Subcutaneous abdominal adipose tissue (tissue), 5 donors: ENCODE results near the gene HILPDA.
A peak's percentile ranks its signal among the peaks of the same experiment; 100 is the strongest.

ENCODE experiments used
- H3K27ac ChIP-seq: one replicate; pipeline ENCODE4 v1.7.0; 2013; ENCODE audit warnings: low read depth, mild to moderate bottlenecking, inconsistent platforms, low read length, moderate library complexity
- H3K27me3 ChIP-seq, 5 donors: one replicate each; pipeline ENCODE4 v1.7.0; 2013; ENCODE audit warnings: low read length in 5 of 5, inconsistent platforms in 1 of 5; ENCODE audit not compliant: control insufficient read depth in 5 of 5, insufficient read depth in 4 of 5
- H3K36me3 ChIP-seq, 5 donors: one replicate each; pipeline ENCODE4 v1.7.0; 2013; ENCODE audit warnings: low read length in 5 of 5; ENCODE audit not compliant: control insufficient read depth in 5 of 5, insufficient read depth in 5 of 5
- H3K4me1 ChIP-seq, 5 donors: one replicate each; pipeline ENCODE4 v1.7.0; 2013; ENCODE audit warnings: low read length in 5 of 5, mild to moderate bottlenecking in 3 of 5, moderate library complexity in 1 of 5; ENCODE audit not compliant: control insufficient read depth in 5 of 5, insufficient read depth in 5 of 5
- H3K4me3 ChIP-seq, 5 donors: one replicate each; pipeline ENCODE4 v1.7.0; 2013; ENCODE audit warnings: low read length in 5 of 5, low read depth in 1 of 5
- H3K9ac ChIP-seq, 5 donors: one replicate each; pipeline ENCODE4 v1.7.0; 2013; ENCODE audit warnings: low read length in 5 of 5, mild to moderate bottlenecking in 4 of 5, moderate library complexity in 3 of 5
- H3K9me3 ChIP-seq, 5 donors: one replicate each; pipeline ENCODE4 v1.7.0; 2013; ENCODE audit warnings: low read length in 5 of 5; ENCODE audit not compliant: control insufficient read depth in 5 of 5
- donor health status: healthy.
- donor health status: healthy.
- donor health status: healthy.
- donor health status: healthy.
- donor health status: healthy.

The HILPDA gene, protein sequence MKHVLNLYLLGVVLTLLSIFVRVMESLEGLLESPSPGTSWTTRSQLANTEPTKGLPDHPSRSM

DNA sequence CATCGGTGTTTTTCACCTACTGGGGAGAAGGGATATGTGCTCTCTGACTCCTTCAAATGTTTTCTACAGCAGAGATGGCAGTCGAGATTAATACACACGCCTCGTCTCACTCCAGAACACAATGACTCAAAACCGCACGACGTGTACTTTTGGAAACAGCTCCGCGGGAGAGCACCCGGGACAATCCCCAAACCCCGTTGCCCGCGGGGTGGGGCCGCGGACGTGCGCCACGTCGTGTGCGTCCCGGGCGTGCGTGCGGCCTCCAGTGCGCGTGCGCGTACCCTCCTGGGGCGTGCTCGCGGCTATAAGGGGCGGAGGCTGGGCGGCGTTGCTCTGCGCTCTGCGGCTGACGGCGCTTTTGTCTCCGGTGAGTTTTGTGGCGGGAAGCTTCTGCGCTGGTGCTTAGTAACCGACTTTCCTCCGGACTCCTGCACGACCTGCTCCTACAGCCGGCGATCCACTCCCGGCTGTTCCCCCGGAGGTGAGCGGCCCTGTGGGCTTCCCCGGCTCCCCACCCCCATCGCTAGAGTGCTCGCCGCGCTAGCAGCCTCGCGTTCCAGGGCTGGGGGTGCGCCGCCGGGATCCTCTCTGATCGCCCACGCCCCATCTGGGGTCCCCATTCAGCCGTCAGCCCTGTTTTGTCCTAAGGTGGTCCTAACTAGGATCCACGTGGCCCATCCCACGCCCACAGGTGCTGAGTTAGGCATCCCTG is at the start of gene HILPDA:
Gene HILPDA (plus strand): TSS at position 336 of the 712 bp plus-strand sequence. CDS start 1,391 bp downstream, outside the sequence.
- Histone ChIP-seq H3K27me3 (no peaks in the 10 kb centered on the region), H3K4me3 (peak within 1 kb of the TSS; percentile 87 to 98 (median 94)), H3K9me3 (no peaks in the 10 kb centered on the region), H3K4me1 (peaks cover 6 to 75% (median 62%) of the 10 kb centered on the region in 5 donors), H3K36me3 (peaks cover 0 to 11% (median 7%) of the 10 kb centered on the region in 5 donors), H3K27ac (peak within 1 kb of the TSS; percentile 99), H3K9ac (peak within 1 kb of the TSS; percentile 87 to 98 (median 93))

DNA sequence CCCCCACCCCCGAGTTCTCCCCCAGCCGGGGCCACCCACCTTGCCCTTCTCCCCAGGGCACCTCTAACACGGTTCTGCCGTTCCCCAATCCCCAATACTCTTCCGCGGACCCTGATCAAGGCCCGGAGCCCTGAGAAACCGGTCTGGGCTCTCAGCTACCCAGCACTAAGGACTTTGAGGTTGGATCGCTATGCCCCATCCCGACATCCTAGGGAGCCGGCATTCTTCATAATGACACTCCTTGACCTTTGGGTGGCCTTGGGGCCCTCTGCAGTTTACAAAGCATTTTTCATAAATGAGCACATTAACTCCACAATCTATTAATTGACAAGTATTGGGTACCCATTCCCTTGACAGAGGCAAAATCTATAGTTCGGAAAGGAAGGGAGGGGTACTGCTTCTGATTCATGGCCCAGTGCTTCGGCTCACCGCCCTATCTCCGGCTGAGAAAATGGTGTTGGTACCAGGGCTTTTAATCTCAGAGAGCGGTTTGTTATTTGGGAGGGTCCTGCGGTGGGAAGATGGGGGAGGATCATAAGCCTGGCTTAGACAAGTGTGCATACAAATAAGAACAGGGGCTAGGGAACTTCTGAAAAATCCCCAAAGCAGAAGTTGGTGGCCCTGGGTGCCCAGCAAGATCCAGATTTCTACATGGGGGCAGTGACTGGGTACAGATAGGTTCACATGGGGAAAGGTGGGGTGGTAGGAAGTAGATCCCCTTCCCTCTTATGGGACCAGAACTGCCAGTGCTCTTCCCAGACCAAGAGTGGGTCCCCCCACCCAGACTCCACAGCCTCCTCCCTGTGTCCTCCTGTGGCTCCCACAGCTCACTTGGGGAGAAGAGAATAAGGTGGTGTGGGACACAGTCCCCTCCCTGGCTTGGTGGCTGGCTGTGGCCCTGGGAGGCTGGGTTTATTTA is 49.1 kb upstream of the HILPDA start:
- Histone ChIP-seq H3K4me3 (peak overlapping the region in 4 of 5 donors; percentile 17 to 34 (median 24)), H3K9ac (peak overlapping the region; percentile 26 to 66 (median 39)), H3K36me3 (peaks cover 0 to 10% (median 4%) of the 10 kb centered on the region in 5 donors), H3K9me3 (no peaks in the 10 kb centered on the region), H3K27ac (peak overlapping the region; percentile 37), H3K27me3 (no peaks in the 10 kb centered on the region), H3K4me1 (peaks cover 9 to 65% (median 60%) of the 10 kb centered on the region in 5 donors)

DNA sequence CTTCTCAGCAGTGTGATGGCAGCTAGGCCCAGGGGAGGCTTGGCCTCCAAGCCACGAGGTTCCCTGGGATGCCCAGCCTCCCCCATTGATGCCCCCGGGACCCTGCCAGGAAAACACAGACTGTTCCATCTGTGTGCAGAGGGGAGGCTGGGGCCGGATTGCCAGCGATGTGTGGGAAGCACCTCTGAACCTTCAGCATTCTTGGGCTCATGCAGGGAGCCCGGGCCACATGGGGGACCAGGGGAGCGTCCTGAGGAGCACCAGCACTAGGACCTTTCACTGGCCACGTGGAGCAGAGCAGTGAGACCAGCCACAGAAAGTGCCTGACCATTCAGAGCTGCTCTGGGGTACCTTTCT is 48.5 kb upstream of the HILPDA start:
- peaks cover 9 to 65% (median 60%) of the 10 kb centered on the region in 5 donors for H3K4me1 ChIP-seq
- peak overlapping the region; percentile 67 for H3K27ac ChIP-seq
- H3K27me3 ChIP-seq: no peaks in the 10 kb centered on the region

DNA sequence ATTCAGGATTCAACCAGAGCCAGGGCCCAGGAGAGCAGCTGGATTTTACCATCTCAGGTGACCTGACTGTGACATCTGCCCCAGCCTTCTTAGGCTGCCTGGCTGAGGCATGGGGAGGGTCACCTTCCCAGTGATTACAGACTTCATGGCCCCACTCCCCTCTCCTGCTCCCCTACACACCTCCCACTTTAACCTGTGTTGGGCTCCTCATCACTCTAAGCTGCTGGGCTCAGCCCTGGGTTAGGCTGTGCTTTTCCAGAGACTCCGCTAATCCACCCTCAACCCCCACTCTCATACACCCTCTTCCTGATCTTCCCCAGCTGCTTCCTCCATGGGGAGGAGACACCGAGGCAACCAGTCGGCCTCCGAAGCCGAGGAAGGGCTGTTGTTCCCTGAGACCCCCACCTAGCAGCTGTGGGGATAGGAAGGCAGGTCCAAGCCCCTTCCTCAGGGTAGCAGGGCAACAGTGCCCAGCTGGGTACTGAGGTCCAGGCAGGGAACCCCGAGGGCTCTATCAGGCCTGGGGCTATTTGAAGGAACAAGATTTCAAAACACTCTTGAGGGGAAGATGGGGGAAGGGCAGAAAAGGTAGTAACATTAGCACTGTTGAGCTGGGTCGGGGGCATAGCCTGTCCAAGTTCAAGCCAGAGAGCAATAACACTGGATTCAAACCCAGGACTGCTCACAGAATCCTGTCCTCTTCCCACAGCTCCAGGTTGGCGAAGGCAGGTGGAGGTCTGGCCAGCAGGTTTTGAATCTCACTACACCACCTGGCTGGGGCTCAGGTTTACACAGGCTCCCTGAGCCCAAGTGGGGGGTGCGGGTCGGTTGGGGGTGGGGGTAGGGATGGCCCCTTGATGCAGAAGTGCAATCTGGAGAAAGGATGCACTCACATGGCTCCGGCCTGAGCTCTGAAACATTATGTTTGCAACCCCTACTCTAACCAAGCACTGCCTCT is 47.6 kb upstream of the HILPDA start:
- no peaks in the 10 kb centered on the region for H3K27me3 ChIP-seq
- H3K36me3 ChIP-seq: peaks cover 0 to 1% (median 0%) of the 10 kb centered on the region in 5 donors
- H3K4me1 ChIP-seq: peaks cover 9 to 65% (median 60%) of the 10 kb centered on the region in 5 donors
- no peaks in the 10 kb centered on the region for H3K9me3 ChIP-seq
- H3K4me3 ChIP-seq: peak overlapping the region; percentile 80 to 95 (median 85)
- H3K9ac ChIP-seq: peak overlapping the region in 4 of 5 donors; percentile 39 to 82 (median 78)
- H3K27ac ChIP-seq: peak overlapping the region; percentile 67

More for the DNA sequence above, 48.5 kb upstream of the HILPDA start:
- H3K9me3 ChIP-seq: no peaks in the 10 kb centered on the region
- H3K36me3 ChIP-seq: peaks cover 0 to 8% (median 0%) of the 10 kb centered on the region in 5 donors
- H3K4me3 ChIP-seq: peak overlapping the region in 2 of 5 donors; percentile 48 to 63
- peak overlapping the region; percentile 26 to 81 (median 60) for H3K9ac ChIP-seq

DNA sequence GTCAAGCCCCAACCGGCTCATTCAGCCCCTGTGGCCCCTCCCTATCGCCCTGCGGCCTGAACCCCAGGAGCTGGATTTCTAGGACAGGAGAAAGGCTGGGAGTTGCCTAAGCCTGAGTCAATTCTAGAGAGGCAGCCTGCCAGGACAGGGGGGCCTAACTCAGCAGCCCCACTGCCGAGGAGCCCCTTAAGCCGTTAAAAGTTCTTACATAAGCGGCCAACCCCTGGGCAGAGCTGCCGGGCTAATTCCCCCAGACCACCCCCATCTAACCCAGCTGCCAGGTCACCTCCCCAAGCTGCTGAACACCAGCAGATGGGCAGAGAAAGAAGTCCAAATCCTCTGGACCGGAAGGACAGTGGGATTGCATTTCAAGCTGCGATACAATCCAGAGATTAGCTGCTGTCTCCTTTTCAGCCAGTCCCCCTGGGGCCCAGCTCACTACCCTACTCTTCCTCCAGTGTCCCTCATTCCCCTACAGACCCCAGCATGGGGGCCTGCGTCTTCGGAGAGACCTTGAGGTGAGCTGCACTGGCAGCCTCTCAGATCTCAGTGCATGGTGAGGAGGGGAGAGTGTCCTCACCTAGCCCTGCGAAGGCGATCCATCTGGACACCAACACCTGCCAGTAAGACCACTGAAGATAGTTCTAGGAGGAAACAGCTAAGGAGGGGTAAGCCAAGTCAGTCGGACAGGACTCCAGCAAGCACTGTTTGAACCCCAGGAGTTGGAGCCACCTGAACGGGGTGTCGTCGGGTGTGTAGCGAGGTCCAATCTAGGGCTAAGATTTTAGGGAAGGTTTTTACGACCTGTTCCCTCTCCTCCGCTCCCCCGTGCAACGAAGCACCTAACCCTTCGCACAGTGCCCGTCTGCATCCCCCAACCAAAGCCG is 46.7 kb upstream of the HILPDA start:
- Histone ChIP-seq H3K9ac (peak overlapping the region; percentile 66 to 82 (median 76)), H3K4me3 (peak overlapping the region; percentile 80 to 95 (median 85)), H3K4me1 (peaks cover 6 to 60% (median 54%) of the 10 kb centered on the region in 5 donors), H3K9me3 (no peaks in the 10 kb centered on the region), H3K36me3 (no peaks in the 10 kb centered on the region), H3K27ac (peak overlapping the region; percentile 67), H3K27me3 (no peaks in the 10 kb centered on the region)

DNA sequence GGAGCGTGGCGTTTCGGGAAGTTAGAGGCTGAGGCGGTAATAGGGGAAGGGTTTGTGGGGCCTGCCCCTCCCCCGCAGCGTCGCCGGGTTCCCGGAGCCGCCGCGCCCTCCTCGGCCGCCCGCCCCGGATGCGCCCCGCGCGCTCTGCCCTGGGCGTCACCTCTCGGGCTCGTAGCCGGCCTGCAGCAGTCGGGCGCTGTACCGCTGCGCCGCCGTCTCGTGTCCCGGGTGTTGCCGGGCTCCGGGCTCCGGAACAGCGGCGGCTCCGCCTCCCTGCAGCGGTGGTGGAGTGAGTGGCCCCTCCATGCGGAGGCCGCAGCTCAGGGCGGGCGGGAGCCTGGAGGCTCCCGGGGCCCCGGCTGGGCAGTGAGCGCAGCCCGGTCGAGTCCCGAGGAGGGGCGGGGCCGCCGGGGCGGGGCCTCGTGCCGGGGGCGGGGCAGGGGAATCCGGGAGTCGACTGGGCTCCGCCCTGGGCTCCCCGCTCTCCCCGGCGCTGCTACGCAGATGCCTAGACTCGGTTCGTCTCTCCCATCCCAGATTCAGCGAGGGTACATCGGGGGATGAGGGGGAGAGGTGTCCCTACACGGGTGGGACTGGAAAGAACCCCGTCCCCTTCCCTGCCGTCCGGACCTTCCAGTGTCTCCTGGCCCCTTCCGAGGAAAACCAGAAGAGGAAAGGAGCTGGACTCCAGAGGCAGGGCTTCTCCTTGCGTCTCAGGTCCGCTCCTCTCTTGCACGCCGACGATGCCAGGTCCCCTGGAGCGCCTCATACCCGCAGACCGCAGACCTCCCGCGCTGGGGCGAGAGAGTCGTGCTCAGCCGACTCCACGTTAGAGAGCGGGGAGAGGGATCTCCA is 45.9 kb upstream of the HILPDA start, which contains the start of gene IMPDH1:
Gene IMPDH1 (minus strand): TSS at position 387 of the 855 bp plus-strand sequence. CDS start 81 bp downstream, at position 306.
- Histone ChIP-seq H3K4me3 (peak within 1 kb of the TSS; percentile 80 to 95 (median 87)), H3K4me1 (peaks cover 6 to 52% (median 46%) of the 10 kb centered on the region in 5 donors), H3K9ac (peak within 1 kb of the TSS; percentile 66 to 93 (median 78)), H3K27ac (peak within 1 kb of the TSS; percentile 67), H3K9me3 (no peaks in the 10 kb centered on the region), H3K27me3 (no peaks in the 10 kb centered on the region), H3K36me3 (no peaks in the 10 kb centered on the region)

DNA sequence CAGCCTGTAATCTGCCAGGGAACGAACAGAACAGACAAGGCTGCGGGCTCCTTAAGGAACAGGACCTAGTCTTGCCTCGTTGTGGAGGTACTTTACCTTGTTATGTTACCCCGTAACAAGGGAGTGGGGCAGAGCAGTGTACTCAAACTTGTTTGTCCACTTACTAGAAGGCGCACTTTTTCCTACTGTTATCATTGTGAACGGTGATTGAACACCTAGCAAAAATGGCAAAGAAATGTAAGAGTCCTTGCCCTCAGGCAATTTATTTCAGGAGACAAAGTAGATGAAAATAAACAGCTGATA is 45.3 kb upstream of the HILPDA start:
- peak overlapping the region; percentile 80 to 95 (median 87) for H3K4me3 ChIP-seq
- H3K36me3 ChIP-seq: no peaks in the 10 kb centered on the region
- H3K27me3 ChIP-seq: no peaks in the 10 kb centered on the region
- H3K9me3 ChIP-seq: no peaks in the 10 kb centered on the region
- H3K9ac ChIP-seq: peak overlapping the region in 4 of 5 donors; percentile 53 to 93 (median 79)
- H3K27ac ChIP-seq: peak overlapping the region; percentile 67
- peaks cover 6 to 46% (median 40%) of the 10 kb centered on the region in 5 donors for H3K4me1 ChIP-seq

DNA sequence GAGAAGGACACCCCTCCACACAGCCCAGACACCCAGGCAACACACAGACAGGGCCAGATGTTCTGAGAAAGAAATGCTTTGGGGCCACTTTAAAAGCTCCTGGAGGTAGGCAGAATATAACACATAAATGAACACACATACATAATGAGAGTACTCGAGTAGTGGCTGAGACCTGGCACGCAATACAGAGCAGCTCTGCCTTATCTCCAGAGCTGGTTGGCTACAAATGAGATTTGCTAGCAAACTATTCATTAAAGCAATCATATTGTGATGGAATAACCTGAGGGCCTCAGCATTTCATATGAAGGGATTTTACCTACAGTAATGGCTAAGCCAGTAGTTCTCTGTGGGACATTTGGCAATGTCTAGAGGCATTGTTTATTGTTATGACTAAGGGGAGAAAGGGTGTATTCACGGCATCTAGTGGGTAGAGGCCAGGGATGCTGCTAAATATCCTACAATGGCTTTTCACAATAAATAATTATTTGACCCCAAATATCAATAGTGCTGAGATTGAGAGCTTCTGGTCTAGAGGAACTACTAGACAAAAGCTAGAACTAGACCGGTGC is 40.4 kb upstream of the HILPDA start:
- Histone ChIP-seq H3K9ac (no peak overlapping the region), H3K4me1 (peaks cover 0 to 5% (median 4%) of the 10 kb centered on the region in 5 donors), H3K9me3 (no peaks in the 10 kb centered on the region), H3K36me3 (no peaks in the 10 kb centered on the region), H3K27me3 (no peaks in the 10 kb centered on the region), H3K27ac (no peak overlapping the region), H3K4me3 (no peak overlapping the region)
